ENCODE measurements around the gene ADGRD1.

The ADGRD1 gene

DNA sequence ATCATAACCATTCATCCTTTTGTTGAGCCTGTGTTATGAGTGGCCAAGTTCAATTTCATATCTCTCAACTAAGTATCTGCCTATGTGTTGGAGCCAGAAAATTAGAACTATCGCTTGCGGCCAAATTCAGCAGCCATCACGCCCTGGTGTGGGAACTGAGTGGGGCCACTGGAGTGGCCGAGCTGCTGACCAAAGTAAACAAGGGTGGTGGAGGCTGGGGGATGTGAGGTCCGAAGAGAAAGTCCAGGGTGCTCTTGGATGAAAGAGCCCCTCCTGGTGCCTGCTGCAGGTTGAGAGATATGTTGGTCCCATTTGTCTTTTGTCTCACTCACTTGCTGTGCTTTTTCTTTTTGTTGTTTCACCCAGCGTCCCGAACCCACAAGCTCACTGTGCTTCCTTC, 14.9 kb downstream of the ADGRD1 start:
- Mint-ChIP-seq H3K27me3 (no peaks in the 10 kb centered on the region), H3K4me1 (ENCODE audit: low read depth) (no peaks in the 10 kb centered on the region), H3K36me3 (no peaks in the 10 kb centered on the region), H3K27ac (no peak overlapping the region), H3K9me3 (ENCODE audit: low read depth) (no peaks in the 10 kb centered on the region), H3K4me3 (no peak overlapping the region)

- Mint-ChIP-seq H3K27ac (no peak overlapping the region), H3K27me3 (no peaks in the 10 kb centered on the region), H3K4me3 (no peak overlapping the region), H3K4me1 (ENCODE audit: low read depth) (no peaks in the 10 kb centered on the region), H3K36me3 (no peaks in the 10 kb centered on the region), H3K9me3 (ENCODE audit: low read depth) (no peaks in the 10 kb centered on the region)
These were observed 15.5 kb downstream of the ADGRD1 start for GRCh38 chr12:130969223-130969622.

GRCh38 chr12:130970165-130970907, 16.6 kb downstream of the ADGRD1 start:
- no peaks in the 10 kb centered on the region for H3K36me3 Mint-ChIP-seq
- no peaks in the 10 kb centered on the region for H3K9me3 Mint-ChIP-seq (ENCODE audit: low read depth)
- no peak overlapping the region for H3K27ac Mint-ChIP-seq
- H3K4me3 Mint-ChIP-seq: no peak overlapping the region
- H3K4me1 Mint-ChIP-seq (ENCODE audit: low read depth): no peaks in the 10 kb centered on the region
- H3K27me3 Mint-ChIP-seq: no peaks in the 10 kb centered on the region

- no peak overlapping the region for H3K4me3 Mint-ChIP-seq
- no peaks in the 10 kb centered on the region for H3K36me3 Mint-ChIP-seq
- no peak overlapping the region for H3K27ac Mint-ChIP-seq
- no peaks in the 10 kb centered on the region for H3K9me3 Mint-ChIP-seq (ENCODE audit: low read depth)
- no peaks in the 10 kb centered on the region for H3K4me1 Mint-ChIP-seq (ENCODE audit: low read depth)
- H3K27me3 Mint-ChIP-seq: no peaks in the 10 kb centered on the region
These were observed 17.2 kb downstream of the ADGRD1 start for GRCh38 chr12:130970908-130971233.

GRCh38 chr12:130971925-130972585, 18.3 kb downstream of the ADGRD1 start:
- H3K4me1 Mint-ChIP-seq (ENCODE audit: low read depth): no peaks in the 10 kb centered on the region
- H3K27me3 Mint-ChIP-seq: no peaks in the 10 kb centered on the region
- H3K4me3 Mint-ChIP-seq: no peak overlapping the region
- no peaks in the 10 kb centered on the region for H3K36me3 Mint-ChIP-seq
- no peaks in the 10 kb centered on the region for H3K9me3 Mint-ChIP-seq (ENCODE audit: low read depth)
- no peak overlapping the region for H3K27ac Mint-ChIP-seq

GRCh38 chr12:130972586-130972950, 18.9 kb downstream of the ADGRD1 start:
- Mint-ChIP-seq H3K36me3 (no peaks in the 10 kb centered on the region), H3K4me3 (no peak overlapping the region), H3K27me3 (no peaks in the 10 kb centered on the region), H3K9me3 (ENCODE audit: low read depth) (no peaks in the 10 kb centered on the region), H3K4me1 (ENCODE audit: low read depth) (no peaks in the 10 kb centered on the region), H3K27ac (no peak overlapping the region)

- Mint-ChIP-seq H3K9me3 (ENCODE audit: low read depth) (no peaks in the 10 kb centered on the region), H3K4me3 (no peak overlapping the region), H3K4me1 (ENCODE audit: low read depth) (no peaks in the 10 kb centered on the region), H3K27ac (no peak overlapping the region), H3K36me3 (no peaks in the 10 kb centered on the region), H3K27me3 (no peaks in the 10 kb centered on the region)
These were observed 19.4 kb downstream of the ADGRD1 start for GRCh38 chr12:130973109-130973508.

- Mint-ChIP-seq H3K36me3 (no peaks in the 10 kb centered on the region), H3K9me3 (ENCODE audit: low read depth) (no peaks in the 10 kb centered on the region), H3K27ac (no peak overlapping the region), H3K4me3 (no peak overlapping the region), H3K27me3 (no peaks in the 10 kb centered on the region), H3K4me1 (ENCODE audit: low read depth) (no peaks in the 10 kb centered on the region)
These were observed 20.2 kb downstream of the ADGRD1 start for GRCh38 chr12:130973906-130974305.

- no peaks in the 10 kb centered on the region for H3K36me3 Mint-ChIP-seq
- no peaks in the 10 kb centered on the region for H3K27me3 Mint-ChIP-seq
- H3K27ac Mint-ChIP-seq: no peak overlapping the region
- H3K4me3 Mint-ChIP-seq: no peak overlapping the region
- H3K9me3 Mint-ChIP-seq (ENCODE audit: low read depth): no peaks in the 10 kb centered on the region
- no peaks in the 10 kb centered on the region for H3K4me1 Mint-ChIP-seq (ENCODE audit: low read depth)
These were observed 21.4 kb downstream of the ADGRD1 start for GRCh38 chr12:130975116-130975515.

GRCh38 chr12:130976171-130976720, 22.5 kb downstream of the ADGRD1 start:
- Mint-ChIP-seq H3K27me3 (no peaks in the 10 kb centered on the region), H3K9me3 (ENCODE audit: low read depth) (no peaks in the 10 kb centered on the region), H3K4me3 (no peak overlapping the region), H3K4me1 (ENCODE audit: low read depth) (no peaks in the 10 kb centered on the region), H3K36me3 (no peaks in the 10 kb centered on the region), H3K27ac (no peak overlapping the region)

DNA sequence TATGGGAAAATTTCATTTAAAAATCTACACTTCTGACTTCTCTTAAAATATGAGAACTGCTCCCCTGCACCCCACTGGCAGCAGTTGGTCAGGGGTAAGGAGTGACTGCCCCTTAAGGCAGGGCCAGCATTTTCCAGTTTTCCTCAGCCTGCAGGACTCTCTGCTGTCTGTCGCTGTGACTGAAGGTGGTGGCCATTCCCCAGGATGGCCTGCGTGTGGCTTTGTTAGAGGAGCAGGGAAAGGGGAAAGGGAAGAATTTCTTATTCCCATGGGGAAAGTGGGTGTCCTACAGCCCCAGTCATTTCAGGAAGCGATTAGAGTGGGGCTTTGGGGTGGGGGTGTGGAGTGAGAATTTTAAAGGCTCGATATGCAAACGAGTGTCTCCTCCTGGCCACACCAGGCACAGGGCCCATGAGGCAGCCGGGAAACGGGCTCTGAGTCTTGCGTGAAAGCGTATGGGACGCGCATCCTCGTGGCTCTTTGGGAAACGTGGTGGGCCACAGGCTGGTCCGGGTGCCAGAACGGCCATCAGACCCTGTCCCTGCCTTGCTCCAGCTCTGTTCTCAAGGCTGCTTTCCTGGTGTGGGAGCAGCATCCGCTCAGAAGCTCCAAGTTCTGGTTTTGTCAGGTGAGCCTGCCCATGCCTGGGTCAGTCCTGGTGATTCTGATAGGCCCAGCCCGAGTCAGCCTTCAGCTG, 23.5 kb downstream of the ADGRD1 start:
- Mint-ChIP-seq H3K27me3 (no peaks in the 10 kb centered on the region), H3K4me1 (ENCODE audit: low read depth) (no peaks in the 10 kb centered on the region), H3K36me3 (no peaks in the 10 kb centered on the region), H3K4me3 (no peak overlapping the region), H3K27ac (no peak overlapping the region), H3K9me3 (ENCODE audit: low read depth) (no peaks in the 10 kb centered on the region)

DNA sequence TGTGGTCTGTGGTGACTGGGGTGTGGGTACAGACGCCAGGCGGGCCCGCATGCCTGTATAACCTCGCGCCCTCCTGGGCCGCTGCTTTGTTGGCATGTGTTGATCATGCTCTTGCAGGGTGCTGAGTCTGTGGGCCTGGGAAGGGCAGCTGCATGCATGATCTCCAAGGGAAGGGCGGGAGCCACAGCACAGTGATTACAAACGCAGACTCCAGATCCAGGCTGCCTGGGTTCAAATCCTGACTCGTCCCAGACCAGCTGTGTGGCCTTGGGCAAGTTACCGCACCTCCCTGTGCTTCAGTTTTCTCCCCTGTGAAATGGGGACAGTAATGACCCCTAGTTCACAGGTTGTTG, 24.0 kb downstream of the ADGRD1 start:
- Mint-ChIP-seq H3K4me1 (ENCODE audit: low read depth) (no peaks in the 10 kb centered on the region), H3K4me3 (no peak overlapping the region), H3K27me3 (no peaks in the 10 kb centered on the region), H3K9me3 (ENCODE audit: low read depth) (no peaks in the 10 kb centered on the region), H3K36me3 (no peaks in the 10 kb centered on the region), H3K27ac (no peak overlapping the region)

- Mint-ChIP-seq H3K27me3 (no peaks in the 10 kb centered on the region), H3K9me3 (ENCODE audit: low read depth) (no peaks in the 10 kb centered on the region), H3K4me1 (ENCODE audit: low read depth) (no peaks in the 10 kb centered on the region), H3K36me3 (no peaks in the 10 kb centered on the region), H3K4me3 (no peak overlapping the region), H3K27ac (no peak overlapping the region)
These were observed 25.1 kb downstream of the ADGRD1 start for GRCh38 chr12:130978785-130979184.

DNA sequence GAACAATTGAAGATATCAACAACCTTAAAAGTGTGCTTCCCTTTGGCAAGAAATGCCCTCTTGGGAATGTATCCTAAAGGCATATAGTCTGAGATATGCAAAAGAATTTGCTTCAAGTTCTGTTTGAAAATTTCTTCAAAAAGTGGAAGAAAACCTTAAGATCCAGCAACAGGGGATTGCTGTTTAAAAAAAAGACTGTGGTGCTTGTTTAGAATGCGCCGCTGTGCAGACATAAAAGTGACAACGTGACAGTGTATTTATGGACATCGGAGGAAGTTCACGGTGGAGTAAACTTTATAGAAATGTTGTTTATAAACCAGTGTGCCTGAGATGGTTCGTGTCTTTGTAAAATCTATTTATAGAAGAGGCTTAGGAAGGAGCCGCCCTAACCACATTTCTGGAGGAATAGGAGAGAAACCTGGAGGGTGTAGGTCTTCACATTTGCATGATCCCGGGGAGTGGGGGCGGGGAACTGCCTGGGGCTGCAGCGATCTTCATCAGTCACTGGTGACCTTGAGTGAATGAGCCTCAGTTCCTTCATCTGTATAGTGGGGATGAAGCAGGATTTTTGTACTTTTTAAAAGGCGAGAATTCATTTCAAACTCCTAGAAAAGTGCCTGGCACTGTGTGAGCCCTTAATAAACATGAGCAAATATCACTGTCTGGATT, 27.5 kb downstream of the ADGRD1 start:
- Mint-ChIP-seq H3K27ac (no peak overlapping the region), H3K4me3 (no peak overlapping the region), H3K9me3 (ENCODE audit: low read depth) (no peaks in the 10 kb centered on the region), H3K4me1 (ENCODE audit: low read depth) (no peaks in the 10 kb centered on the region), H3K36me3 (no peaks in the 10 kb centered on the region), H3K27me3 (peaks cover 3% of the 10 kb centered on the region)

GRCh38 chr12:130981911-130982310, 28.2 kb downstream of the ADGRD1 start:
- Mint-ChIP-seq H3K9me3 (ENCODE audit: low read depth) (no peaks in the 10 kb centered on the region), H3K27me3 (peaks cover 3% of the 10 kb centered on the region), H3K36me3 (no peaks in the 10 kb centered on the region), H3K27ac (no peak overlapping the region), H3K4me3 (no peak overlapping the region), H3K4me1 (ENCODE audit: low read depth) (no peaks in the 10 kb centered on the region)

Measured in activated naive CD8-positive, alpha-beta T cell (primary cell).